ENCODE results near the gene SPACA5. TPM values are rescaled to one million over a fixed set of nuclear protein-coding genes. Genes with fewer than 3 reads are reported as not detected.
"Not testable (repeated sequence)": the region's sequence is repeated elsewhere in the genome, so short reads cannot be mapped to it uniquely, and the experiment has no call there.

The SPACA5 gene
- total RNA-seq, 1 donor from 2014 or later, result not detected

GRCh38 chrX:48021026-48021900 is 14.5 kb downstream of the SPACA5 start:
- DNase-seq (ENCODE audit: low read depth in 2 of 2), result peak; percentile 79 to 89

GRCh38 chrX:48022100-48022499 is 15.3 kb downstream of the SPACA5 start:
- DNase-seq (ENCODE audit: low read depth in 2 of 2), result no peak

- no peak for DNase-seq (ENCODE audit: low read depth in 2 of 2)
Observed at GRCh38 chrX:48022738-48023137, 15.9 kb downstream of the SPACA5 start.

GRCh38 chrX:48025561-48025960 is 18.8 kb downstream of the SPACA5 start:
- peak; percentile 71 to 77 for DNase-seq (ENCODE audit: low read depth in 2 of 2)

- DNase-seq (ENCODE audit: low read depth in 2 of 2), result not testable (repeated sequence)
Observed at GRCh38 chrX:48027545-48027944, 20.8 kb downstream of the SPACA5 start.

GRCh38 chrX:48028091-48028490 is 21.3 kb downstream of the SPACA5 start:
- no peak for DNase-seq (ENCODE audit: low read depth in 2 of 2)

- no peak for DNase-seq (ENCODE audit: low read depth in 2 of 2)
Observed at GRCh38 chrX:48030237-48030636, 23.4 kb downstream of the SPACA5 start.

GRCh38 chrX:48030641-48031173 is 23.9 kb downstream of the SPACA5 start:
- DNase-seq (ENCODE audit: low read depth in 2 of 2), result not testable (repeated sequence)

- no peak for DNase-seq (ENCODE audit: low read depth in 2 of 2)
Observed at GRCh38 chrX:48035891-48036290, 29.1 kb downstream of the SPACA5 start.

GRCh38 chrX:48043056-48043455 is 36.3 kb downstream of the SPACA5 start:
- no peak for DNase-seq (ENCODE audit: low read depth in 2 of 2)

GRCh38 chrX:48045410-48046311 is 38.9 kb downstream of the SPACA5 start:
- DNase-seq (ENCODE audit: low read depth in 2 of 2), result peak; percentile 51 to 58

- DNase-seq (ENCODE audit: low read depth in 2 of 2), result no peak
Observed at GRCh38 chrX:48046846-48047245, 40.1 kb downstream of the SPACA5 start.

- no peak for DNase-seq (ENCODE audit: low read depth in 2 of 2)
Observed at GRCh38 chrX:48058621-48059295, 52.0 kb downstream of the SPACA5 start.

GRCh38 chrX:48059296-48059639 is 52.5 kb downstream of the SPACA5 start:
- DNase-seq (ENCODE audit: low read depth in 2 of 2), result no peak

Other genes starting within 250 kb of the SPACA5 start
- gene ZNF81, start 170.1 kb upstream of the SPACA5 start, total RNA-seq, result 2.6 and 4.4 TPM in 2 replicates
- gene ZNF182, start 3.0 kb upstream of the SPACA5 start, total RNA-seq, result 2.0 and 3.8 TPM in 2 replicates
- gene ZNF630, start 64.7 kb downstream of the SPACA5 start, total RNA-seq, result 0.87 and 0.99 TPM in 2 replicates
- not detected in 2 replicates for gene SPACA5B, start 123.6 kb downstream of the SPACA5 start, total RNA-seq
- gene SSX5, start 189.8 kb downstream of the SPACA5 start, total RNA-seq, result not detected in 2 replicates
- not detected in 2 replicates for gene SSX1, start 248.4 kb downstream of the SPACA5 start, total RNA-seq

Data from lung microvascular endothelial cell (primary cell).